Chondrocyte (in vitro differentiated cells): ENCODE data around the gene SLC41A3. TPM values are rescaled to one million over a fixed set of nuclear protein-coding genes. Genes with fewer than 3 reads are reported as not detected.

Experiments used
- DNase-seq: peaks from one replicate; pipeline ENCODE4 v3.0.0; 2021; ENCODE audit warnings: mixed read lengths, low spot score
- H3K27ac Mint-ChIP-seq: one replicate; pipeline ENCODE4 v1.8.0; 2021; ENCODE audit warnings: mild to moderate bottlenecking, moderate library complexity, mixed read lengths; ENCODE audit not compliant: unreplicated experiment
- H3K27me3 Mint-ChIP-seq: 2 replicates; pipeline ENCODE4 v1.8.0; 2021; ENCODE audit warnings: low read depth, mixed read lengths
- H3K36me3 Mint-ChIP-seq: 2 replicates; pipeline ENCODE4 v1.8.0; 2021; ENCODE audit warnings: low read depth, mixed read lengths
- H3K4me1 Mint-ChIP-seq: 2 replicates; pipeline ENCODE4 v1.8.0; 2021; ENCODE audit warnings: low read depth, mild to moderate bottlenecking, mixed read lengths
- H3K4me3 Mint-ChIP-seq: one replicate; pipeline ENCODE4 v1.8.0; 2021; ENCODE audit warnings: mild to moderate bottlenecking, moderate library complexity, mixed read lengths; ENCODE audit not compliant: unreplicated experiment
- H3K9me3 Mint-ChIP-seq: 2 replicates; pipeline ENCODE4 v1.8.0; 2021; ENCODE audit warnings: low read depth, mixed read lengths
- total RNA-seq: library from RNA; stranded (reverse); gene quantifications from 3 replicates; pipeline ENCODE4 v1.2.1, GENCODE V29; 2021
- TF ChIP-seq, protein P1 (sequence below): fragments of 200-600 bp; sonication (generic); IDR thresholded peaks from 2 replicates; pipeline ENCODE4 v1.5.0; 2021; ENCODE audit warnings: antibody characterized with exemption, mild to moderate bottlenecking, moderate library complexity

SLC41A3 gene
- total RNA-seq, 1 donor from 2014 or later: 43.2 TPM

GRCh38 chr3:126130981-126131745 is 47.2 kb upstream of the SLC41A3 start:
- peaks cover 15% of the 10 kb centered on the region for H3K27me3 Mint-ChIP-seq
- no peaks in the 10 kb centered on the region for H3K36me3 Mint-ChIP-seq
- no peaks in the 10 kb centered on the region for H3K4me1 Mint-ChIP-seq
- TF ChIP-seq, protein P1, sequence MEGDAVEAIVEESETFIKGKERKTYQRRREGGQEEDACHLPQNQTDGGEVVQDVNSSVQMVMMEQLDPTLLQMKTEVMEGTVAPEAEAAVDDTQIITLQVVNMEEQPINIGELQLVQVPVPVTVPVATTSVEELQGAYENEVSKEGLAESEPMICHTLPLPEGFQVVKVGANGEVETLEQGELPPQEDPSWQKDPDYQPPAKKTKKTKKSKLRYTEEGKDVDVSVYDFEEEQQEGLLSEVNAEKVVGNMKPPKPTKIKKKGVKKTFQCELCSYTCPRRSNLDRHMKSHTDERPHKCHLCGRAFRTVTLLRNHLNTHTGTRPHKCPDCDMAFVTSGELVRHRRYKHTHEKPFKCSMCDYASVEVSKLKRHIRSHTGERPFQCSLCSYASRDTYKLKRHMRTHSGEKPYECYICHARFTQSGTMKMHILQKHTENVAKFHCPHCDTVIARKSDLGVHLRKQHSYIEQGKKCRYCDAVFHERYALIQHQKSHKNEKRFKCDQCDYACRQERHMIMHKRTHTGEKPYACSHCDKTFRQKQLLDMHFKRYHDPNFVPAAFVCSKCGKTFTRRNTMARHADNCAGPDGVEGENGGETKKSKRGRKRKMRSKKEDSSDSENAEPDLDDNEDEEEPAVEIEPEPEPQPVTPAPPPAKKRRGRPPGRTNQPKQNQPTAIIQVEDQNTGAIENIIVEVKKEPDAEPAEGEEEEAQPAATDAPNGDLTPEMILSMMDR: no peak
- peak; percentile 68 for DNase-seq
- no peaks in the 10 kb centered on the region for H3K9me3 Mint-ChIP-seq
- no peak overlapping the region for H3K27ac Mint-ChIP-seq
- no peak overlapping the region for H3K4me3 Mint-ChIP-seq

DNA sequence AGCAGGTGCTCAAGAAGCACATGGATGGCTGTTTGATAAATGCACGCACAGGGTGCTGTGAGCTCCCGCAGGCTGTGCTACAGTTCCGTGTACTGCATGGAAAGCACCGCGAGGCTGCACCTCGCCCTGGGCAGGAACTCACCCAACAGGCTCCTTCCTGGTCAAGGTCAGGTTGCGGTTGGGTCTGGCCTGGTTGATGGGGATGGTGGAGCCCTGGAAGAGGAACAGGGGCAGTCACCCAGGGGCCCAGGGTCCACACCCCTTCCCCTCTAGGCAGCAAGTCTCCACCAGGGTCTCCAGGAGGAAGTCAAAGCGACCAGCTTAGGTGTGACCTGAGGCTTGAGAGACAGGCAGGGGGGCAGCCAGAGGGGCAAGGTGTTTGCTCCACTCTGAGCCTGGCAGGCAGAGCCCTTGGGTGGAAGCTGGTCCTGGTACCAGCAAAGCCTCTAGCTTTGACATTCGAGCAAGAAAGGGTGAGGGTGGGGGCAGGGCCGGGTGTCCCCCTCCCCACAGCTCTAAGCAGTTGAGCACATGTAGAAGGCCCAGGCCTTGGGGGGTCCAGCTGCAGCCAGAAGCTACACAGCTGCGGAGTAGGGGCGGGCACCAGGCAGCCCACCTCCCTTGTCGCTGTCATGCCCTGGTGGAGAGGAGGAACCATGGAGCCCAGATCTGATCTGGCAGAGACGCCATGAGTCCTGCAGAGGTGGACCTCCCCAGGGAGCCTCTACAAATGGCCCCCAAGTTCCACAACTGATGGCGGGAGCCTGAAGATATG is 46.3 kb upstream of the SLC41A3 start:
- DNase-seq: peak; percentile 72
- TF ChIP-seq, protein P1: no peak
- no peak overlapping the region for H3K4me3 Mint-ChIP-seq
- peaks cover 12% of the 10 kb centered on the region for H3K27me3 Mint-ChIP-seq
- no peaks in the 10 kb centered on the region for H3K9me3 Mint-ChIP-seq
- H3K36me3 Mint-ChIP-seq: no peaks in the 10 kb centered on the region
- no peaks in the 10 kb centered on the region for H3K4me1 Mint-ChIP-seq
- no peak overlapping the region for H3K27ac Mint-ChIP-seq

DNA sequence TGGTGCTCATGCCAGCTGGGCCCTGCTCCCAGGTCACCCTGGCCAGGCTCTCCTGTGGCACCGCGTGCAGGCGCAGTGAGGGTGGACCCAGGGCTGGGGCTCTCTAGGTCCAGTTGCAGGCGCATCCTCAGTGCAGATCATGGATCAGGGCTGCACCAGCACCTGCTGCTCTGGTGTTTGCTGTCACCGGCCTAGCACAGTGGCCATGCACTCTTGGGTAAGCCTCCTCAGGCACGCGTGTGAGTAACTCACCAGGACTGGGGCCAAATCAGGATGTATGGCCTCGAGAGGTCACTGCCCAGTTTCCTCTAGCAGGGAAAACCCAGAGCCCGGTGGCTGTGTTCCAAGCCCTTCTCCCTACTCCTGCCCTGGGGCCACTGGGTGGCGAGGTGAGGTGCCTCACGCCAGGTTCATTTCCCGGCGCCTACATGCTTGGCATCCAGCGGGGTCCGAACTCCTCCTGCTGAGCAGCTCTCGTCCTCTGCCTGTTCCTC is 45.5 kb upstream of the SLC41A3 start:
- Mint-ChIP-seq H3K27me3 (peaks cover 12% of the 10 kb centered on the region), H3K9me3 (no peaks in the 10 kb centered on the region), H3K27ac (no peak overlapping the region), H3K36me3 (no peaks in the 10 kb centered on the region), H3K4me1 (no peaks in the 10 kb centered on the region), H3K4me3 (no peak overlapping the region)
- TF ChIP-seq, protein P1: no peak
- peak; percentile 88 for DNase-seq

DNA sequence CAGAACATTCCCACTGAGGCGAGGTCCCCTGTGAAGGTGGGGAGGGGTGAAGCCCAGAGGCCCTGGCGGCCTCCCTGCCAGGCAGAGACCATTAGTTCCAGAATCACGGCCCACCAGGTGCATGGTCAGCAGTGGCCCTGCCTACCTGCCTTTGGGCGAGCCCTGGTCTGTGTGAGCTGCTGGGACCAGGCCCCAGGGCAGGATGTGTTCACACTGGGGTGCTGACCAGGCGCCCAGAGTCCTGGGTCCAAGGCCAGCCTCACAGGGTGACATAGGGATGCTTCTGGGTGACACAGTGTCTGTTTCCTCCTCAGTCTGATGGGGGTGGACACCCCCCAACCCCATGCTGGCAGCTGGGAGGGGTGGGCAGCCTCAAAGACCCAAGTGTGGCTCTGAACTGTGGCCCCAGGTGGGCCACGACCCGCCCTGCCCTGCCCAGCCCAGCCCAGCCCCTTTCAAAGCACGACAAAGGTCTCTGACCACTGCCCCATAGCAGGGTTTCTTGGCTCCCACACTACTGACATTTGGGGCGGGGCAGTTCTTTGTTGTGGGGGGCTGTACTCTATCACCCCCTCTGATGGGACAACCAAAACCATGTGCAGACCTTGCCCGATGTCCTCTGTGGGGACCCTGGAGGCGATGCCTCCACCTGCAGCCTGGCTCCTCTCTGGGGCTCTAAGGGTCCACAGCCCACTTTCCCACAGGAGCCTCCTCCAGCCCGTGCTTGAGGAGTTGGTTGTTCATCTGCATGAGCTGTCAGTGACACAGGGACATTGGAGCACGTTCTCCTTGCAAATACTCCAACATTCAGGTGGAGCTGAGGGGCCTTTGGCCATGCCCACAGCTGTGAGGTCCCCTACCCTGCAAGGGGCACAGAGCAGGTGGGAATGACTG is 44.8 kb upstream of the SLC41A3 start:
- no peak overlapping the region for H3K27ac Mint-ChIP-seq
- TF ChIP-seq, protein P1: no peak
- no peaks in the 10 kb centered on the region for H3K4me1 Mint-ChIP-seq
- peak; percentile 84 for DNase-seq
- no peaks in the 10 kb centered on the region for H3K9me3 Mint-ChIP-seq
- H3K4me3 Mint-ChIP-seq: no peak overlapping the region
- peaks cover 9% of the 10 kb centered on the region for H3K27me3 Mint-ChIP-seq
- H3K36me3 Mint-ChIP-seq: no peaks in the 10 kb centered on the region

GRCh38 chr3:126127904-126128303 is 44.0 kb upstream of the SLC41A3 start:
- Mint-ChIP-seq H3K4me3 (no peak overlapping the region), H3K36me3 (no peaks in the 10 kb centered on the region), H3K9me3 (no peaks in the 10 kb centered on the region), H3K27me3 (peaks cover 9% of the 10 kb centered on the region), H3K4me1 (no peaks in the 10 kb centered on the region), H3K27ac (no peak overlapping the region)
- TF ChIP-seq, protein P1: no peak
- DNase-seq: peak; percentile 53
